ENCODE data around the gene SERTAD4.

The SERTAD4 gene

GRCh38 chr1:210198840-210199239 is 33.8 kb upstream of the SERTAD4 start:
- H3K36me3 Mint-ChIP-seq (ENCODE audit: low read depth), result no peaks in the 10 kb centered on the region
- no peaks in the 10 kb centered on the region for H3K4me1 Mint-ChIP-seq
- H3K9me3 Mint-ChIP-seq, result no peaks in the 10 kb centered on the region
- H3K27ac Mint-ChIP-seq, result no peak overlapping the region
- H3K4me3 Mint-ChIP-seq, result no peak overlapping the region
- TF ChIP-seq CTCF (IDR thresholded peaks at IDR 0.05; ENCODE audit: unreplicated experiment in 3 of 3), result no peak
- H3K27me3 Mint-ChIP-seq (ENCODE audit: low read depth), result peaks cover 4% of the 10 kb centered on the region

GRCh38 chr1:210200124-210200736 is 32.4 kb upstream of the SERTAD4 start:
- no peak overlapping the region for H3K4me3 Mint-ChIP-seq
- no peaks in the 10 kb centered on the region for H3K4me1 Mint-ChIP-seq
- no peaks in the 10 kb centered on the region for H3K36me3 Mint-ChIP-seq (ENCODE audit: low read depth)
- H3K9me3 Mint-ChIP-seq, result no peaks in the 10 kb centered on the region
- no peak overlapping the region for H3K27ac Mint-ChIP-seq
- TF ChIP-seq CTCF (IDR thresholded peaks at IDR 0.05; ENCODE audit: unreplicated experiment in 3 of 3), result peak in 1 of 3 experiments; percentile 17
- peaks cover 8% of the 10 kb centered on the region for H3K27me3 Mint-ChIP-seq (ENCODE audit: low read depth)

GRCh38 chr1:210201681-210202080 is 30.9 kb upstream of the SERTAD4 start:
- Mint-ChIP-seq H3K4me3 (no peak overlapping the region), H3K9me3 (no peaks in the 10 kb centered on the region), H3K27me3 (ENCODE audit: low read depth) (peaks cover 11% of the 10 kb centered on the region), H3K36me3 (ENCODE audit: low read depth) (no peaks in the 10 kb centered on the region), H3K4me1 (no peaks in the 10 kb centered on the region), H3K27ac (no peak overlapping the region)
- TF ChIP-seq CTCF (IDR thresholded peaks at IDR 0.05; ENCODE audit: unreplicated experiment in 3 of 3), result no peak

- H3K4me3 Mint-ChIP-seq, result no peak overlapping the region
- H3K9me3 Mint-ChIP-seq, result peaks cover 5% of the 10 kb centered on the region
- H3K4me1 Mint-ChIP-seq, result no peaks in the 10 kb centered on the region
- no peaks in the 10 kb centered on the region for H3K36me3 Mint-ChIP-seq (ENCODE audit: low read depth)
- H3K27ac Mint-ChIP-seq, result no peak overlapping the region
- H3K27me3 Mint-ChIP-seq (ENCODE audit: low read depth), result peaks cover 7% of the 10 kb centered on the region
- TF ChIP-seq CTCF (IDR thresholded peaks at IDR 0.05; ENCODE audit: unreplicated experiment in 3 of 3), result no peak
Measured at GRCh38 chr1:210207597-210208450, 24.8 kb upstream of the SERTAD4 start.

GRCh38 chr1:210213335-210213734 is 19.3 kb upstream of the SERTAD4 start:
- no peak overlapping the region for H3K27ac Mint-ChIP-seq
- H3K4me1 Mint-ChIP-seq, result no peaks in the 10 kb centered on the region
- H3K27me3 Mint-ChIP-seq (ENCODE audit: low read depth), result no peaks in the 10 kb centered on the region
- peaks cover 5% of the 10 kb centered on the region for H3K9me3 Mint-ChIP-seq
- no peaks in the 10 kb centered on the region for H3K36me3 Mint-ChIP-seq (ENCODE audit: low read depth)
- no peak for TF ChIP-seq CTCF (IDR thresholded peaks at IDR 0.05; ENCODE audit: unreplicated experiment in 3 of 3)
- H3K4me3 Mint-ChIP-seq, result no peak overlapping the region

Measured in nephron (organoid).